GM18505 (cell line): ENCODE measurements around the gene CLDN25.
"Not testable (repeated sequence)": the region's sequence is repeated elsewhere in the genome, so short reads cannot be mapped to it uniquely, and the experiment has no call there.

ENCODE experiments used
- ATAC-seq: cut with Tn5 transposase; IDR thresholded peaks from one replicate; pipeline ENCODE4 v1.9.1; 2021; ENCODE audit not compliant: unreplicated experiment
- POLR2A ChIP-seq: IDR thresholded peaks from 4 replicates; pipeline ENCODE4 v1.6.1; 2011; ENCODE audit warnings: borderline replicate concordance; ENCODE audit not compliant: insufficient read depth, insufficient read length; ENCODE audit errors: extremely low read depth

Gene CLDN25

DNA sequence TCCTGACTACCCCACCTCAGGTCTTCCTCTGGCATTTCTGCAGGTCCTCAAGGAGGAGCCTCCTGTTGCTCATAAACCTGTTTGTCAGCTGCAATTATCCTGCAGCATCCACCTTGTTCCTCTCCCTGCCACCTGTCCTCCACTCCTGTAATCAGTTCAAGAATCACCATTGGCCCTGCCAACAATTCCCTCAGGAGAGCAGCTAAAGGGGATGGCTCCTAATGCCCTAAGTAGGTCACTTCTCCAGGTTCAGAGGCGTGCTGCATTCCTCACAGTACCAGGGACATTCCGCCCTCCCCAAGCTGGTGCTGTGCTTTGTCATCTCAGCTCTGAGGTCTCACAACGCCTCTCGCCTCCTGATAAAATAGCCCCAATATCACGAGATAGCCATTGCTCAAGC, 2.1 kb downstream of the CLDN25 start:
- ATAC-seq, result no peak
- TF ChIP-seq POLR2A, result no peak

DNA sequence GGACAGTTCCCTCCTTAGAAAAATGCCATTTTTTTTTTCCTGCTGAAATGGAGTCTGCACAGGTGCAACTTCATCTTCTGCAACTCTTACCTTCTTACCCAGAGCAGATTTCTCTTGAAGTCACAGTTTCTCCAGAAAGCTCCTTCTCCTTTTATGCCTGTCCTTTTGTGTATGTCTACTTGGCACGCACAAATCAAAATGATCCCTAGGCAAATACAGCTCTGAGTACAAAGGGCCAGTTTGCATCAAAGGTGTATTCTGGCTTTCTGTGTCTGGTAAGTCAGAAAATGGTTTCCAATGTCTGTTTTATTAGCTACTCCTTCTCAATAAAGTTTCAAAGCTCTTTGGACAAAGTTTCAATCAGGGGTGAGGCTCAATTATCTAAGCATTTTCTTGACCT, 2.5 kb downstream of the CLDN25 start:
- ATAC-seq, result no peak
- TF ChIP-seq POLR2A, result no peak

DNA sequence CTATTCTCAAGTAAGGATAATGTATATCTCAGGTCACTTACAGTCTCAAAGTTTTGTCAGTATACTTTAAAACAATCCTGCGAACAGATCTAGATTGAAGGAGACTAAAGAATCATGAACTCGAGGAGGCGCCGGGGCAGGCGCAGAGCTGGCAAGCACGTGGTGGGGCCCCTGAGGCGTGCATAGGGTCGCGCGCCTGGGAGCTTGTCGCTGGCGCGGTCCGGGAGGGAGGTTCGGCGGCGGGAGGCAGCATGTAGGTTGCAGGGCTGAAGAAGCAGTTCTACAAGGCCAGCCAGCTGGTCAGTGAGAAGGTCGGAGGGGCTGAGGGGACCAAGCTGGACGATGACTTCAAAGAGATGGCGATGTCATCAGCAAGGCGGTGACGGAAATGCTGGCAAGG, 9.4 kb downstream of the CLDN25 start:
- ATAC-seq, result not testable (repeated sequence)

DNA sequence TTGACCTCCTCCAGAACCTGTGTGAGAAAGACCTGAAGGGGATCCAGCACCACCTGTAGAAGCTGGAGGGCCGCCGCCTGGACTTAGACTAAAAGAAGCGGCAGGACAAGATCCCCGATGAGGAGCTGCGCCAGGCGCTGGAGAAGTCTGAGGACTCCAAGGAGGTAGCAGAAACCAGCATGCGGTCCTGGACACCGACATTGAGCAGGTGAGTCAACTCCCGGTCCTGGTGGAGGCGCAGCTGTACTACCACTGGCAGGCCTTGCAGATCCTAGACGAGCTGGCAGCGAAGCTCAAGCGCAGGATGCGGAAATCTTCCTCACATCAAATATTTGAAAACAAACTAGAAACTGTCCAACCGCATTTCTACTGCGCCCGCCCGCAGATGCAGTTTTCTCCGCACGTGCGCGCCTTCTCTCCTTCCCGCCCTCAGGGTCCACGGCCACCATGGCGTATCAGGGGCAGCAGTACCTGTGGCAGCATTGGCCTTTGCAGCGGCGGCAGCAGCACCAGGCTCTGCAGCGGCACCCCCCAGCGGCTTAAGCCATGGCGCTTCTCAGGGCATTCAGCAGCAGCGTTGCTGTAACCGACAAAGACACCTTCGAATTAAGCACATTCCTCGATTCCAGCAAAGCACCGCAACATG, 10.2 kb downstream of the CLDN25 start:
- no peak for TF ChIP-seq POLR2A
- no peak for ATAC-seq

DNA sequence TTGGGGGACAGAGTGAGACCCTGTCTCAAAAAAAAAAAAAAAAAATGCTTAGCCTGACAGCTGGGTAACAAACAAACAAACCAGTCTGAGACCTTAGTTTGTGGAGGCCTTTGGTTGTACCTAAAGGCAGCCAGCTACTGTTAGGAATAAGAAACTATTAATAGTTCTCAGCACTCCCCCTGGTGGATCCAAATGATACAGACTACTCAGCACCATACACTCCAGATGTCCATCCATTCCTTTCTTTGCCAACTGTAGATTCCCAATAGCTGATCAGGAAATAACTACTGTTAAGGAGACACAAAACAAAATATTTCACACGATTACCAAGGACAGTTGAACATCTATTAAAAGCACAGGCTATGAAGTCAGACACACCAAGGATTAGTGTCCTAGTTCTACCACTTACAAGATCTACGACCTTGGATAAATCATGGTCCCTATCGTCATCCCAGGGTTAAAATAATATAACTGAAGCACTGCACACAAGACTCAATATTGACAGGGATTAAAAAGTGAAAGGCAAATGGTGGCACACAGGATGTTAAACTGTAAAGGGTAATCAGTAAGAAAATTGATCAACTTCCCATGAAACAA, 17.2 kb downstream of the CLDN25 start:
- no peak for ATAC-seq
- TF ChIP-seq POLR2A, result no peak

DNA sequence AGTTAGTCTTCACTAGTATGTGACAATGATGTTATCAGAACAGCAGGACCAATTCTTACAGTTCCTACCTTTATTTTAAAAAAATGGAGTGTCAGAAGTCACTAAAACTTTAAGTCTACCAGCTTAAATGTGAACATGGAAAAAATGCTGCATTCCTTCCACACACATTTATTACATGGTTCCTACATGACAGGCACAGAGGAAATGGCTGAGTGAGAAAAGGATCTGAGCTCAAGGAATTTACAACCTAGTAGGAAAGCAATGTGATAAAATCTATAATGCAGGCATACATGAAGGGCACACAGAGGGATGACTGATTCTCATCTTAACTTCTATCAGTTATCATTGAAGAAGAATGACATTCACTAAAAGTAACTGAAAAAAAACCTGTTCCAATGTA, 23.0 kb downstream of the CLDN25 start:
- no peak for ATAC-seq
- TF ChIP-seq POLR2A, result no peak

DNA sequence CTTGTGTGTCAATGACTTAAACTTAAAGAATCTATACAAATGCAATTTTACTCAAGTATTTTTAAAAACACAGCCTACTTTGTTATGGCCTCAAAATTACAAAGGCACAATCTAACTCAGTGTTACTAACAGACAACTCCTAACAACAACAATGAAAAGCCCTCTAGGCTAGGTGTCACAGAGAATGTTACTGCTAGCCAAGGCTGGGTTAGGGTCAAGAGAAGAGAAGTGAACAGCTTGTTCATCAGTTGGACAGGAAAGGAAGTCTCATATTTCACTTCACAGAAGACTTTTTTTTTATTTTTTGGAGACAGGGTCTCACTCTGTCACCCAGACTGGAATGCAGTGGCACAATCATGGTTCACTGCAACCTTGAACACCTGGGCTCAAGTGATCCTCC, 26.0 kb downstream of the CLDN25 start:
- no peak for ATAC-seq

DNA sequence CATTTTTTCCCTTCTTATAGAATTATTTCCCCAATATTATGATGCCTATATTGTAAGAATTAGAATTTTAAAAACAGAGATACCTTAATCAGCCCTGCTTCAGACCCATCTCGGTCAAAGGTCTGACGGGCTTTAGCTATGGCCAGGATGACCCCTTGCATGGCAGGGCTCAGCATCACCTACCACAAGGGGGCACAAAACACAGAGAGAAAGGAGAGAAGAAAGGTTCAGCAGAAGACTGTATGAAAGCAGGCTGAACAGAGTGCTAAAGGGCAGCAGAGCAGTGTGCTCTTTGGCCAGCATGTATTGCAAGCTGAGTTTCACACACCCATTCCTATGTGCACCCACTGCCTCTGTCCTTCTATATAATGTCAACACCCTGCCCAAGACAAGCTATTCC, 26.8 kb downstream of the CLDN25 start:
- no peak for TF ChIP-seq POLR2A
- ATAC-seq, result no peak

More for the DNA sequence above, 26.0 kb downstream of the CLDN25 start:
- TF ChIP-seq POLR2A, result no peak

DNA sequence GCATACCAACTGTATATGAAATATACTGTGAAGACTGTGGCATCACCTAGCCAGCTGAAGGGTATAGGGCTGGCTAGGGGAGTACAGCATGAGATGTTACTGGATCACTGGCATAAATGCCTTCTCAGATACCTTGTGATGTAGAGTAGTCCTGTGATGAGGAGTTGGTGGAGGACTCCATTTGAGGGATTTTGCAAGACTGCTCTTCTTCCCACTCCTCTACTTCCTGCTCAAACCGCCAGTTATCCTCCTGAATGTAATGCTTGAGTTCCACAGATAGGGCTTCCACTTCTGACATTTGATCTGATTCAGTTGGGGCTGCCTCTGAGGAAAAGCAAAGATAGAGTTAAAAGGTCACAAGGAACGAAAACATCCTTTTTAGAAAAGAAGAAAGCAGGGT, 29.3 kb downstream of the CLDN25 start:
- ATAC-seq, result no peak
- no peak for TF ChIP-seq POLR2A

DNA sequence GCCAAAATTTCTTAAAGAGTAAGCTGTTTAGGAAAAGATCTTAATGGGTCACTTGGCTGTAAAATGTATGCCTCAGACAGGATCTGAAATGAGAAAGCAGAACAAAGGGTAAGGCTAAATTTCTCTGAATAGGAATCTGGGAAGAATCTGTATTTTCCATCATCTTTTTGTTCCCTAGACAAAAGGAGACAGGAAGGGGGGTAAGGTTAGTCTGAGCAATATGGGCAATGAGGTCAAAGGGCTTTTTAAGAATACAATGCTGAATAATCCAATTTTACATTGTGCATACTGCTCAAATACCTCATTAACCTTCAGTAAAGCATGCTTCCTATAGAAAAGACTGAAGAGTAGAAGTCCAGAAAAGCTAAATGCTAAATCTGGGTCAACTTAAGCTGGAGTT, 34.6 kb downstream of the CLDN25 start:
- no peak for ATAC-seq
- TF ChIP-seq POLR2A, result no peak

DNA sequence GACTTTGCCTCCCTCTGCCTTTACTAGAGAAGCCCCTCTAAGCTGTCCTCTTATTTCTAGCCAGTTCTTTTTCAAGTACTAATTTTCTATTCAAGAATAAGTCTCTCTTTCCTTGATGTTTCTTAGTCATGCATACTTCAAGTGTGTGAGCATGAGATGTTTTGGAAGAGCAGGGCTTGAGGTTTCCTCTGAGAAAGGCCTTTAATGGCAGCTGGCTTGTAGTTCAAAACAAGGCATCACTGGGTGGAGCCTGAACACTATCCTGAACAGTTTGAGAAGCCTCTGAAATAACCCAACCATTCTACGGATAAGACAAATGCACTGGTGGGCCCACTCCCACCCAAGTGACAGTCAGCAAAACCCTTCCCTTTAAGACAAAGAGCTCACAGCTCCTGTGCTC, 37.6 kb downstream of the CLDN25 start:
- no peak for TF ChIP-seq POLR2A
- ATAC-seq, result no peak

DNA sequence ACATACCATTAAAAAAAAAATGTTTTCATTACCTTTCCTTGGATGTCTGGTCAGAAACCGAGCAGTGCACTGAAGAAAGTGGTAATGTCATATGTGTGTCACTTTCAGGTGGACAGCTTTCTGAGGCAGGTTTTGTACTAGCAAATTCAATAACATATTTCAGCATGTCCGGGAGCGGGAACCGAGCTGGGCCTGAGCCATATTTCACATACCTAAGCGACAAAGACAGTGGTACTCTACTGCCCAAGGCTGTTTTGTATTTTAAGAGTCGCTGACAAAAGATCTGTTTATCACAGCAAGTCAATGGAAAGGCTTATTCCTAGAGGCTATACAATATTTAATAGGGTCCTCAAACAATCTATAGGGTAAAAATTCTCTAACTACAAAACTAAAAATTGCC, 38.0 kb downstream of the CLDN25 start:
- TF ChIP-seq POLR2A, result no peak
- no peak for ATAC-seq

DNA sequence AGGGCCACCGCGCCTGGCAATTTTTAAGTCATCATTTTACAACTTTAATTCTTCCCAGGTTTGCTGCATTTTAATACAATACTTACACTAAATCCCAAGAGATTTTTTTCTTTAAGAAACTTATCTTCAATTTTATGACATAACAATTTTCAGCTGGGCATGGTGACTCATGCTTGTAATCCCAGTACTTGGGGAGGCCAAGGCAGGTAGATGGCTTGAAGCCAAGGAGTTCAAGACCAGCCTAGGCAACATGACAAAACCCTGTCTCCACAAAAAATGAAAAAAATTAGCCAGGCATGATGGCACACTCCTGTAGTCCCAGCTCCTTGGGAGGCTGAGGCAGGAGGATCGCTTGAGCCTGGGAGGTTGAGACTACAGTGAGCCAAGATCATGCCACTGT, 38.8 kb downstream of the CLDN25 start:
- no peak for ATAC-seq
- TF ChIP-seq POLR2A, result no peak

DNA sequence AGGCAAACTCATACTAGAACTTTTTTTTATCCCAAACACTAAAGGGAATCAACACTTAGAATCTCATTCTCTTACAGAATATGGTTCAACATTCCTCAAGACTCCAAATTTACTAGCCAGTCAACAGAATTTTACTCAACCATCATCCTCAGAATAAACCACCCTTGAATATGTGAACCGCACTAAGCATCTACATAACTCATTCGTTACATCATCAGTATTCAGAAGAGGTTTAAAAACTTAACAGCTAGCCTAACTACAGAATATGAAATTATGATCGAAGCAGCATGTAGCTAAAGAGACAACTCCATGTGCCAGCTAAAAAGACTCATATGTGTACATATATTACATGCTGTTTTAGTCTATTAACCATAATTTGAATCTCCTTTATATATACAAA, 47.9 kb downstream of the CLDN25 start:
- no peak for ATAC-seq
- no peak for TF ChIP-seq POLR2A

DNA sequence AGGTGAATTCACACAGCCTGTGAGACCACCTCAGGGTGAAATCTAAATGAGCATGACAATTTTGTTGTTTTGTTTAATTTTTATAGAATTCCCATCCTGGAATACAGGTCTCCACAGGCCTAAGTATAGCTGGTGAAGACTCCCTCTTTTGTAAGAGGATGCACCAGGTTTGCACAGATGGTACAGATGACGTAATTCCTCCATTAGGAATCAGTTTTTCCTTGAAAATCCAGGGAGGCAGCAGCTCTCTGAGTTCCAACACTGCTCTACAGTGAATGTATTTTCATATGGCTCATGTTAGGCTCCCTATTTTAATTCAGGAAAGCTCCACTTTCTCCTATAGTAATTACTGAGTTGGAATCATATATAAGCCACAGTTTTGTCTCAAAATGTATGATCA, 48.6 kb downstream of the CLDN25 start:
- TF ChIP-seq POLR2A, result no peak
- ATAC-seq, result no peak
